Stimulated activated CD8-positive, alpha-beta memory T cell treated with anti-CD3 and anti-CD28 coated beads, Interleukin-12 subunit alpha, Interleukin-12 subunit beta, amount 100 ng/mL, for 24 hours (primary cell): ENCODE measurements around the gene RFX5.

Experiments used
- DNase-seq: peaks from one replicate; pipeline ENCODE4 v3.0.0-alpha.2; 2020; ENCODE audit errors: extremely low read depth

Gene RFX5

GRCh38 chr1:151325231-151325630 is 21.8 kb downstream of the RFX5 start:
- no peak for DNase-seq

GRCh38 chr1:151324390-151324930 is 22.6 kb downstream of the RFX5 start:
- no peak for DNase-seq

GRCh38 chr1:151318975-151319374 is 28.1 kb downstream of the RFX5 start:
- DNase-seq = no peak

- no peak for DNase-seq
These were observed 31.4 kb downstream of the RFX5 start for GRCh38 chr1:151315565-151316235.

- DNase-seq = no peak
These were observed 32.7 kb downstream of the RFX5 start for GRCh38 chr1:151314137-151314875.

- DNase-seq = no peak
These were observed 33.6 kb downstream of the RFX5 start for GRCh38 chr1:151313501-151313900.

GRCh38 chr1:151312826-151313225 is 34.2 kb downstream of the RFX5 start:
- no peak for DNase-seq

- DNase-seq = no peak
These were observed 34.6 kb downstream of the RFX5 start for GRCh38 chr1:151312411-151312810.

GRCh38 chr1:151311589-151312331 is 35.3 kb downstream of the RFX5 start:
- DNase-seq = peak; percentile 72

GRCh38 chr1:151311011-151311410 is 36.0 kb downstream of the RFX5 start:
- no peak for DNase-seq

GRCh38 chr1:151309811-151310323 is 37.2 kb downstream of the RFX5 start:
- DNase-seq = no peak

- no peak for DNase-seq
These were observed 52.1 kb downstream of the RFX5 start for GRCh38 chr1:151294742-151295462.

GRCh38 chr1:151293093-151293492 is 54.0 kb downstream of the RFX5 start:
- no peak for DNase-seq

GRCh38 chr1:151292207-151293030 is 54.6 kb downstream of the RFX5 start:
- DNase-seq = no peak

GRCh38 chr1:151290709-151291303 is 56.2 kb downstream of the RFX5 start:
- no peak for DNase-seq
